HG03139 (cell line): Measurements from ENCODE around the gene TTLL6.

ENCODE experiments used
- ATAC-seq: cut with Tn5 transposase; IDR thresholded peaks from one replicate; pipeline ENCODE4 v1.9.1; 2021; ENCODE audit not compliant: unreplicated experiment

Gene TTLL6

DNA sequence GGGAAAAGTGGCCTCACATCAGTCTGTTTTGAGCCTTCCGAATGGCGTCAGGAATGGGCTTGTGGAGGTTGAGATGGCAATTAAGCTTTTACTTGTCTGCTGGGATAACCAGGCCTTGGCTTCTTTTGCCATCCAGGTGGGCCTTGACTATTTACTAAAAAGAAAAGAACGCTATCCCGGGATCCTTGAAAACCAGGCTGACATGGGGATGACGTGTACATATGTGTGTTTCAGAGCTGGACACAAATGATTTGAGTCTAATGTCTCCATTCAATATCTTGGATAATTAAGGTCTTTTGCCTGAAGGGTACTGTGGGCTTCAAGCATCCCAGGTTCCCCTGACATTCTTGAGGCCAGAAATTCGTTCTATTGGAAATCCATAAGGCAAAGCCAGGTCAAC is 55.9 kb downstream of the TTLL6 start:
- ATAC-seq: no peak

DNA sequence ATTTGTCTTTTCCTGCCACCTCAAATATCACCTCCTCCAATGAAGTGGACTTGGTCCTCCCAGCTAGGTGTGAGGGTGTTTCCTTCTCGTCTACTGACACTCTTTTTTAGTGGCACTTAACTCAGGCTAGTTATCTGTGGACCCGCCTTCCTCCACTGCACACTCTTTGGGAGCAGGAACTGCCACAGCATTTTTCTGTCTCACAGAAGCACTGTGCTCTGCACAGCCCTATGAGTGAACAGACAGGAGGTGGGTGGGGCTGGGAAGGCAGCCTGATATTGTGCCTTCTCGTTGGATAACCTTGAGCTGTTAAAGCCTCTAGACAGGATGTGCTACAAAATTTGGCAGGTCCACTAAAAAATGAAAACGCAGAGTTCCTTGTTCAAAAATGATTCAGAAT is 56.6 kb downstream of the TTLL6 start:
- no peak for ATAC-seq

DNA sequence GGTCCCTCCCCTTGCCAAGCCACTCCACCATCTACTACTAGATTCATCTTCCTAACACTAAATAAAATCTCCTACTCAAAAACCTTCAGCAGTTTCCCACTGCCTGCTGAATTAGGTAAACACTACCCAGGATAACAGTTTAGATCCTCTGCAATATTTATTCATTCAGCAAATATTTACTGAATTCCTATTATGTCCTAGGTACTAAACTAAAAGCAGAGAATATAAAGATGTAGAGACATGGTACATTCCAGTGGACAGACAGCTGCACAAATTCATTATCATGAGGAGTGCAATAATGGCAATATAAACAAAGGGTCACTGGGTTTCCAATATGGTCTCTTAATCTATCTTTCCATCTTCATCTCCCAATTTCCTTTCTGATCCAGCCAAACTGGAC is 57.7 kb downstream of the TTLL6 start:
- no peak for ATAC-seq

DNA sequence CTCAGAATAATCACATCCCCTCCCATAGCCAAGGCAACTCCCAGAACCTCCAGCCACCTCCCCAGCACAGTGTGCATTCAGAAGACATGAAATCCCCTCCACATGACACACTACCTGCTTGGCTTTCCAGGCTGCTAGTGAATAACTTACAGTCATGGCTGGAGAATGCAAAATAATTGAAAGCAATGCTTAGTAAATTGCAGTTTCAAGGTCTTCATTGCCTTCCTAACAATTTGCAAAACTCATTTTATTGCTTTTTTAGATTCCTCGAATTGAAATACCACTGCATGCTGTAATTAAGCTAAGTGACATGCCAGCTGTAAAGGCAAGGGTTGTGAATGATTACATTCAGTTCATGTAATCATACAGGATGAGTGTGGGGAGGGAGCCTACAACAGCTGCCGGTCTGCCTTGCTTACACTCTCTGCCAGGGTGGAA is 59.5 kb downstream of the TTLL6 start:
- no peak for ATAC-seq

DNA sequence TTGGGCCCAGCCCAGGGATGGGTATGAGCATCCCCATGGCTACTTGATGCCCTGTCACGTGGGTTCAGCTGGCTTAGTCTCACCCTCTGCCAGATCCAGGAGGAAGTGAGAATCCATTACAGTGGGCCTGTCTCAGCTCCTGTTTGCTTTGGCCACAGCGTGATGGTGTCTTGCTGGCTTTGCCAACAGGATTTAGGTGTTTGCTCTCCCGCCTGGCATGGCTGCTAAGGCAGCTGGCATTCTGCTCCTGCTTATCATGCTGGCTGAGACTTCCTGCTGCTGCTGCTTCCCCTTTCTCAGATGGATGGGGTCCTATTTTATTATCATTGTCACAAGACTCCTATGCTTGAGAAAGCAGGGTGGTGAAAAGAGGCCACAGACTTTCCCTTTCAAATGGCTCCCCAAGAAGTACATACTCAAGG is 60.2 kb downstream of the TTLL6 start:
- ATAC-seq: no peak

DNA sequence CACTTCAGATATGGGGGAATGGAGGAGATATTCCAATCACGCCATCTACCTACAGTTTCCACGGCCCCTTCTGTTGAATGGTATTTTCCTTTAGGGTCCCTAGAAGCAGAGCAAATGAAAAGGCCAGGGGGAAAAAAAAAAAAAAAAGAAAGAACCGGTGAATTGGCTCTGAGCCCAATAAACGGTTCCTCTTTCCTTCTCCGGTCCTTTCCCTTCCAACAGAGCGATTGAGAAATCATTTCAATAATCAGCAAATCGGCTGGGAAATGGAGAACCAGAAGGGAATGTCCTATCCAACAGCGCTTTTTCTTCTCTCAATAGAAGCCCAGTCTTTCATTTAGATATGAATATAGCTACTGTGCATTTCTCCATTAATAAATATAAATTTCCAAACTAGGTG is 61.7 kb downstream of the TTLL6 start:
- ATAC-seq: no peak

DNA sequence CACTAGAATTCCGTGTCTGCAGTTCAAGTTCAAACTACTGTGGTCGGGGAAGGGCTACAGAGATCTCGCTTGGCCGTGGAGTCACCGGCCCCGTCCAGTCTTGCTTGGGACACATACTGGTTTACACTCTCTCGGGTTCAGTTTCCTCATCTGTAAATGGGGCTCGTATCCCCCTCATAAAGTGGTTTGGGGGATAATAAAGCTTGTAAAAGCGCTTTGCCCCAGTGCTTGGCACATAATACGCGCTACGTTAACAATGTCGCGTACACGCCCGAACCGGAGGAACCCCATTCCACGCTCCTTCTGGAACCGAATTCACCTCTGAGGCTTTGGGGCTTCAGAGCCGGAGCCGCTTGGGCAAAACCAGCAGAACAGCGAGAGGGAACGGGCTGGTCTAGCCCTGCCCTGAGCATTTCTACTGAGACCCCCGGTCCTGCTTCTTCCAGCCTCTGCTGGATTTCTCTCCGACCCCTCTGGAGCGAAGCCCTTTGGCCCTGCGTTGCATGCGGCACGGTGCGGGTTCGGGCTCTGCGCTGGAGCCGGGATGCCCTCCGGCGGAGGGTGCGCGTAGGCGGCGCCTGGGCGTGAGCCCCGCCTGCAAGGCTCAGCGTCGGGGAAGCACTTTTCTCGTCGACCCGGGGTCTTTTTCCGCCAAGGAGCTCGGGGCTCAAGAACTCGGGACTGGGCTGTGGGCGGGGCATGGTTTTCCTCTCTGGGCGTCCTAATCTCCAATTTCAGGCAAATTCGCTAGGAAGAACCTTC is 62.3 kb downstream of the TTLL6 start:
- no peak for ATAC-seq

DNA sequence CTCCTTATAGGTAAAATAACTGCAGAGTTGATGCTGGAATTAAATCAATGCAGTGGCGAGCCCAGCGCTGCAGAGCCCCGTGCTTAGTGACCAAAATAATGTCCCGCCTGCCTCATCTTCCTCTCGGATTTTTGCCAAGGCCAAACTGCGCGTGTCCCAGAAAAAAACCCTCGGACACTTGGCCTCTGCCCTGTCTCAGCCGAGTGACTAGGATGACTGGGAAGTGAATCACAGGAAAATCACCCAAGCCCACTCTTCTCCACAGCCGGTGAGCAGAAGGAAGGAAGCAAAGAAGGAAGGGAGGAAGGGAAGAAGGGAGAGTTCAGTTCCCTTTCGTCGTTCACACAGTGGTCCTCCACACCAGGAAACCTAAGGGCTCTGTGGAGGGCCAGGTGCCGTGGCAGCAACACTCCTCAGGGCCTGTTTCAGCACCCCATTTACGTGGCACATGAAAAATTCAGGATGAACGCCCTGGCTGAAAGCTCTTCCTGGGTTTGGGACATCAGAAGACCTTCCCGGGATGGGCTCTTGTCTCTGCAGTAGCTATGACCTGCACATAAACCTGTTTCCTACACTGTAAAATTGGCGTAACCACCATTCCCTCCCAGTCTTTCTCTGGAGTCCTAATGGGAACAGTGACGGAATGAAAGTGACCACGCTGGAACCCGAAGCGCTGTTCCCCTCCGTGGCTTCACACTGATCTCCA is 63.1 kb downstream of the TTLL6 start:
- no peak for ATAC-seq

DNA sequence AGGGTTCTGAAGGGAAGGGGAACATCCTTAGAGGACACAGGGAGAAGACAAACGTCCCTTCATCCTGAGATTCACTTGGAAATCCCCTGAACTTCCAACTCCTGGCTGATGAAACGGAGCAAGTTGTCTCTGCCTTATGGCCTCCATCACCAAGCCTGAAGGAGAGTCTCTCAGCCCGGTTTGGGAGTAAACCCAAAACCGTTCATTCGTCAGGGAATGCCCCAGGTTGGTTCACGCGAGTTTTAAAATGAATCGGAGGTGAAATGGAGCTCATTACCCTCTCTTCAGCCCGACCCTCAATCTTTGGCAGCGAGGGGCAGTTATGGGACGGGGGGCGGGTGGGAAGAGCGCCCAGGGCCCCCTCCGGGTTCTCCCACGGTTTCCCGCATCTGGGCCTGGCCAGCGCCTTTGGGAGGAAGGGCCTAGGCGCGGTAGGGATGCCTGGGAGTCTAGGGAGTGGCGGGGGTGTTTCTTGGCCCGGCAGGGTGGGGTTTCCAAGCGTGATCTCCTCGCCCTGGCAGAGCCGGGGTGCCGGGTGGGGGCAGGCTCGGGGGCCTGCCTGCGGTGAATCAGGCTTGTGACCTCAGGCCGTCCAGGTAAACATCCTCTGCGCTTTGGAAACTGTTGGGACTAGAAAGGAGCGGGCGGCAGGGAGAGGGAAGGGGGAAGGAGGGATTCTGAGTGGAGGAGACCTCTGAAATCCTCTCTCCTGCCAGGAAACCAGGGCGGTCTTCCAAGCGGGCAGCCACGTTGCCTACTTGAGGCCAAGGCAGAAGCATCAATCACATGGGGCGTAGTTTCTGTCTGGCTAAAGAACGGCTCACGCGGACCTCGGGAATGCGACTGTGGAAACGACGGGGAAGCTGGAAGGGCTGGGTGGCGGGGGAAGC is 64.4 kb downstream of the TTLL6 start:
- no peak for ATAC-seq

DNA sequence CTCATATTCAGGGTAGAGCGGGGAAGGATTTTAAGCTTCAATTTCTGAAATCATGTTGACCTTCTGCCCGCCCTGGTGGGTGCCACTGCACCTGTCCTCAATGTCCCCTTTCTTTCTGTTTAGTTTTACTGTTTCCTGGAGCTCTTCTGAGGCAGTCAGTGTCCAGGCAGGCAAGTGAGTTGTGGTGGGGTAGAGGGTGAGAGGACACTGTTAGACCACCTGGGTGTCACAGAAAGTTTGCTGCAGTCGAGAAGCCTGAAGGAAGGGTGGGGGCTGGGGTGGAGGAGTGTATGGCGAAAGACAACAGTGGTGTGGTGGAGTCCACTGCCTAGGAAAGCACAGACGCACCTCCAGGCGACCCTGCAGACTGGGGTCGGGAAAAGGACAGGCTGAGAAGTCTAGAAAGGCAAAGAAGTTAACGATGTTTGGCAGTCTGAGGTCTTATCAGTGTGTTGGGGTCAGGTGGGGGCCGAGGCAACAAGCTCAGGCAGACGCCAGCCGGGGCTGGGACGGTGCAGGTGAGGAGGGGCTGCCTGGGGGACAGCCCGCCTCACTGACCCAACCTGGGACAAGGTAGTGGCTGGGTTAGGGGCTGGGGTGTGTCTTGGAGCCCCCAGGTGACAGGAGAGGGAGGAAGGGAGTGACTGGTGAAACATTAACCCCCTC is 65.2 kb downstream of the TTLL6 start:
- ATAC-seq: no peak

DNA sequence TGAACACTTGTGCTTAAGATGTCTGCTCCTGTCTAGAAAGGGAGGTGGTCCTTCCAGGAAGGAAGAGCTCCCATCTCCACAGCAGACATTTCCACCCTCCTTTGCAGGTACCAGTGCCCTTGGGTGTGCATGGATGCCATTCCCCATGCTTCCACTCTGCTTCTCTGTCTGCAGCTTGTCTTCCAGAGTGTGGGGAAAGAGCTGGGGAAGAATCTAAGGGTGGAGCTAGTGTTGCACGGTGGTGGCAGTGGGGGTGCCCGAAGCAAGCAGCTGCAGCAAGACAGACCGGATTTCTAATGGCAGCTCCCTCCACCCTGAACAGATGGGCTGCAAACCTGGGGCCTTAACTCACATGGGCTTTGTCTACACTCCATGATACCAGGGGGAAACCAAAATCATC is 65.9 kb downstream of the TTLL6 start:
- ATAC-seq: no peak

DNA sequence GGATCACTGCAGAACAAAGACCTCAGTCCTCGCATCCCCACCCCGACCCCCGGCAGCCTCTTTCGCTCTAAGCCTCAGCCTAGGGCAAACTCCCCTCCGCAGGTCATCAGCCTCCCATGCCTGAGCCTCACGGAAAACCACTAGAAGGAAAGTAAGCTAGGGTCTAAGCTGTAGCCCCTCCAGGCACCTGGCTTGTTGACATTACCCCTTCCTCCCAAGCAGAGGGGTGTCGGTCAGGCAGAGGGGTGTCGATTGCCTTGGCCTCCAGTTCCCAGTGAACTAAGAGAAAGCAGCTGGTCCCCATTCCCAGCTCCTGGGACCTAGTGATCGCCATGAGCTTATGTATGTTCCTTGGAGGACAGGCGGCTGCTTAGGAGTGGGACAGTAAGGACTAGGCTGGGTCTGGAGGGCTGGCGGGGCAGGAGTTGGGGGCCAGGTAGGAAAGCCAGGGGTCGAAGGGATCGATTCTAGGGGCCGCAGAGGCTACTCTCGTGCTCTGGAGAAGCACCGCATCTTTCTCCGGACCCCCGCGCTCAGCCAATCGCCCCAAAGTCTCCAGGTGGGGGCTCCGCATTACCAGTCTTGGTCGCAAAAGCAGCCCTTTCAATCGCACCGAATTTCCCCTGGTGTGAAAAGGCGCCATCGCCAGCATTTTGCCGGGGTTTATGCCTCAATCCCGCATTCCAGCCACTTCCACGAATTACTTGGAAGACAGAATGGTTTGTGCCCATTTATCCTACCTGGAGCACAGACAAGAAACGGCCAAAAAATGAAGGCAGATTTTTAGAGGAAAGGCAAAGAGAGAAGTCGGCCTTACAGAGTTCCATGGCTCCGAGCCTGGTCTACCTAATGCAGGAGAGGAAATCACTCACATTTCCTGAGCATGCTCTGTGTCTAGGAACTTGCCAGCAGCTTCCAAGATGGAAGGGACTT is 67.1 kb downstream of the TTLL6 start:
- ATAC-seq: no peak

DNA sequence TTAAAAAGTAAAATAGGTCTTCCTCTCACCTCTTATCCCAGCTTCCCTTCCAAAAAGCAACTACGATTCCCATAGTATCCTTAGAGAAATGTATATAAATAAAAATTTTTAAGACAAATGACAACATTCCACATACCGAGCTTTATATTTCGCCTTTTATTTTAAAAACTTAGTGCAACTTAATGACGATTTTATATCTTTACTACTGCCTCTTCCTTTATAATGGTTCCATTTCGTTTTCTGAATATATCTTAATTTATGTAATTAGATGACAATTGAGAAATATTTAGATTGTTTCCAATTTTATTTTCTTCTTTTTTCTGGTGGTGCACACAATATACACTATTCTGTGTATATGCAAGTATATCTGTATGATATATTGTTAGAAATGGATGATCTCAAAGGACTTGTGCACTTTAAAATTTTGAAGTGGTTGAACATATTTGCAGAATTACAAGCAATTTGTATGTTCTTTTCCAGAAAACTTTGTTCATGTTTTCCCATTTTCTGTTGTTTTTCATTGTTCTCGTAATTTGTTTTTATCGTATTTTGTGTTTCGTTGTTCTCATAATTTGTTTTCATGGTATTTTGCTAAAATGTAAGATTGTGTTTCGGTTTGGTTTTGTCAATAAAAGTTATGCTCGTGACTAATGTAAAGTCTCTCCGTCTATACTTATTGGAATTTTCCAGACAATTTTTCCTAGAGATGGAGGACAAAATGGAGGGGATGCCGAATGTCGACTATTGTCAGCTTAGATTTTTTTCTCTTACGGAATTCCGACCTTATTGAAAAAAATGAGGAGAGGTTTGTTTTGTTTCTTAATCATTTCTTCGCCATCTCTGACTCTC is 68.1 kb downstream of the TTLL6 start:
- no peak for ATAC-seq

DNA sequence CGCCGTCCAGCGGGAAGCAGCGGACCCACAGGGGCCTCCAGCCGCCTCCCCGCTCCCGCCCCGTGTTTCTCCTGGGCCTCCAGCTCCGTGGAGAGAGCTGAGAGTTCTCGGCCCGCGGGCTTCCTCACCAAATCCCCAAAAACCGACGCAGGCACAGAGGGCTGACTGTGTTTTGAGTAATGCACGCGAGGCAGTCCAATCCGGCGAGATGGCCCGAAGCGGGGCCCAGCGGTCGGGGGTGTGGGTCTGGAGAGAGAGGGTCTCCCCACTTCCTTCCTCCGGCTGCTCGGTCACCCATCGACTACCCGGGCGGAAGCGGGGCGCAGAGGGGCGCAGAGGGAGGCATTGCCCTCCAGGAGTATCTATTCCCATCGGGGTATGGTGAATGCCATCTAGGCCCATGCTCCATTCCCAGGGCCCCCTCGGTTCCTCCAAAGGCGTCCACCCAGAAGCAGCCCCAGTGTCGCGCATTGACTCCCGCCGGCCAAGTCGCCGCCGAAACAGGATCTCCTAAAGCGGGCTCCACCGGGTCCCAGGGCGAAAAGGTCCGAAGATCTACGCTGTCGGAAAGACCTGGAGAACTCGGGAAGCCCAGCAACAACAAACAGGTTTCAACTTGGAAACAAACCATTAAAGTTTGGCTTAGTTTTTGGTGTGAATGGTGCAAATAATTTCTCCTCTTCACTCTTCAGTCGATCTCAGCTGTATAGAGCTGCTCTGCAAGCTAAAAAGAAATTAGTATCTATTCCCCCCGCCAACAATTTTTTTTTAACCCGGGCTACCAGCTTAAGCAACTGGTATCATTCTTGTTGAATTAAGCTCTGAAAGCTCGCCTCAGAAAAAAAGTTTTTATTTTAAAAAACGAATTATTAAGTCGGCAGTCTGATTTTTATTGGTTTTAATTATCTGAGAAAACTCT is 69.3 kb downstream of the TTLL6 start:
- ATAC-seq: no peak

DNA sequence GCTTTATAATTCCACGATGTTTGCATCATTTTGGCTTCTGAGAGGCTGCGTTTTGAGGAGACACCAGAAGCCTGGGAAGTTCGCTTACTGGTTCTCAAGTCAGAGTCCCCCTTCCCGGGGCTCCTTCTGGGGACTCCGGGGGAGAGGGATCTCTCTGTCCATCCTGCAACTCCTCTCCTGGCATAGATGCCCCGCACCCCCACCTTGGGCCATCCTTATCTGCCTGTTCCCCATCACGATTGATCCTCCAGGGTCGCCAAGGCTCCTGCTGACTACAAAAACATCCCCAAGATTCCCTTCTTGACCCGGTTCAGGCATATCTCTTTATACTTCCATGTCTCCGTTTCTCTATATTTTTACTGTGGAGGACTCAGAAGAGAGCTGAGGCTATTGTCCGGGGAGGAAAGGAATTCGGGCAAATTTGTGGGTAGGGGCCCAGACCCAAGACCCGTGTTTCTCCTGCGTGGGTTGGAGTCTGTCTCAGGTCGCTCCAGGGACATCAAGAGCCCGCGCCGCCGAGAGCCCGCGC is 70.0 kb downstream of the TTLL6 start:
- no peak for ATAC-seq

DNA sequence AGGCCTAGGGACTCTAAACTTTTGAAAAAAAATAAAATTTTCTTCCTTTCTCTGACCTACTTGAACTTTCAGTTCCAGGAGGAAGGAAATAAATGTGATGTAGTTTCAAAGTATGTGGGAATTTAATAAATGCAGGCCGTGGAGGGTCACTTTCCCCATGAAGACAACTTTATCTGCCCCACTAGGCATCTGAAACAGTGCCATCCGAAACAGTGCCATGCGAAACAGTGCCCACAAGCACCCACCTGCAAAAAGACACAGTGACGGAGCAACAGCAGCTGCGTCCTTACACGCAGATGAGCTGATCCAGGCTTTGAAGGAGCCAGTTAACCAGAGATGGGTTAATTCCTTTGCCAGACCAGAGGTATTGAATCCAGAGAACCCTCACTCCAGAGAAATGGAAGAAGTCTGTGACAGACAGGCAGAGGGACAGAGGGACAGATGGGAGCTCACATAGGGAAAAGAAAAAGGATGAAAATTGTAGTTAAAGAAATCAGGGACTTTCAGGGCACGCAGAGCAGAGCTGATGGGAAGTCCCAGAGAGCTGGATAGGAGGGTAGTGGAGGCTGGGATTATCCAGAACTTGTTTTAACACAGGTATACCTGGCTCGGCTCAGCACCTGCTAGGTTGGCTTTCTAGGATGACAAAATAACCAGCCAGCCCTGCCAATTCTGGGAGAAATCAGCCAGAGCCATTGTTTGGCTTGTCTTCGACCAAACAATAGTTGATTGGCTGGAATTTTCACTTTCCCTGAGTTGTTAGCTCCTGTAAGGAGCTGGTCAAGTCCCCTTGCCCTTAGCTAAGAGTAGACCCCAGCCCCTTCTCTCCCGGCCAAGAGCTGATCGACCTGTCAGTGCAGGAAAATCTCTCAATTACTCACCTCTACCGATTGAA is 71.4 kb downstream of the TTLL6 start:
- no peak for ATAC-seq

DNA sequence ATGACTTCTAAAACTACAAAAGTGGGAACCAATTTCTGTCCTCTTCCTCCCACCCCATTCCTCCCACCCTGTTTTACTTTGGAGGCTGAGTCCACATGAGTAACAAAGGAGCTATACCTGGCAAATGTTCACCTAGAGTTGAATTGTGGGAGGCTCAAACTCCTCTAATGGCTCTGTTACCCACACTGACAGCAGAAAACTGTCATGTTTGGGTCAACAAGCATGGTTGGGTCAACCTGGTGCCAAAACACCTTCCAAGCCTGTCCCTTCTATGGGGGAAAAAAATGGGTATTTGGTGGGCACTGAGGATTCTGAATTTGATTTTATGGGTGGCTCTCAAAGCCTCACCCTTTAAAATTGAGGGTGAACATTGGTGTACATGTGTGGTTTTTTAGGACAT is 76.5 kb downstream of the TTLL6 start:
- no peak for ATAC-seq
